ENCODE data around the gene POLDIP2. TPM values are rescaled to one million over a fixed set of nuclear protein-coding genes. Genes with fewer than 3 reads are reported as not detected.

Gene POLDIP2
- total RNA-seq, 3 donors from 2014 or later, result 71.7 to 82.4 (median 81.3) TPM

- peaks cover 11% of the 10 kb centered on the region for H3K36me3 ChIP-seq (ENCODE audit: low read depth)
Observed at GRCh38 chr17:28363776-28364650, 6.7 kb upstream of the POLDIP2 start.

GRCh38 chr17:28363186-28363585 is 5.9 kb upstream of the POLDIP2 start:
- H3K4me3 ChIP-seq, result no peak overlapping the region
- DNase-seq (no peak), ATAC-seq (no peak)
- intact Hi-C loops (cut with DNase I, micrococcal nuclease), result no loop called here
- H3K9me3 ChIP-seq, result no peaks in the 10 kb centered on the region
- H3K4me1 ChIP-seq (ENCODE audit: low read depth), result peaks cover 6% of the 10 kb centered on the region
- no peak for TF ChIP-seq CTCF (IDR thresholded peaks at IDR 0.05)
- peaks cover 11% of the 10 kb centered on the region for H3K36me3 ChIP-seq (ENCODE audit: low read depth)

More at GRCh38 chr17:28363776-28364650, 6.7 kb upstream of the POLDIP2 start:
- intact Hi-C loops (cut with DNase I, micrococcal nuclease), result no loop called here
- no peak for TF ChIP-seq CTCF (IDR thresholded peaks at IDR 0.05)
- H3K9me3 ChIP-seq, result no peaks in the 10 kb centered on the region
- H3K4me3 ChIP-seq, result no peak overlapping the region
- no peak for DNase-seq
- no peaks in the 10 kb centered on the region for H3K4me1 ChIP-seq (ENCODE audit: low read depth)
- no peak for ATAC-seq

GRCh38 chr17:28357901-28358197 is 522 bp upstream of the POLDIP2 start:
- ATAC-seq (no peak), DNase-seq (no peak)
- peak overlapping the region; percentile 72 for H3K4me3 ChIP-seq
- peaks cover 11% of the 10 kb centered on the region for H3K36me3 ChIP-seq (ENCODE audit: low read depth)
- intact Hi-C loops (cut with DNase I, micrococcal nuclease), result no loop called here
- H3K9me3 ChIP-seq, result no peaks in the 10 kb centered on the region
- TF ChIP-seq CTCF (IDR thresholded peaks at IDR 0.05), result no peak
- H3K4me1 ChIP-seq (ENCODE audit: low read depth), result peaks cover 17% of the 10 kb centered on the region

GRCh38 chr17:28350271-28350670 is 7.1 kb downstream of the POLDIP2 start:
- ATAC-seq, result no peak
- TF ChIP-seq CTCF (IDR thresholded peaks at IDR 0.05), result no peak
- intact Hi-C loops (cut with DNase I, micrococcal nuclease), result no loop called here
- no peak overlapping the region for H3K4me3 ChIP-seq
- DNase-seq, result no peak
- peaks cover 4% of the 10 kb centered on the region for H3K36me3 ChIP-seq (ENCODE audit: low read depth)
- H3K4me1 ChIP-seq (ENCODE audit: low read depth), result no peaks in the 10 kb centered on the region
- H3K9me3 ChIP-seq, result no peaks in the 10 kb centered on the region

- no peaks in the 10 kb centered on the region for H3K4me1 ChIP-seq (ENCODE audit: low read depth)
- ATAC-seq (no peak), DNase-seq (no peak)
- intact Hi-C loops (cut with DNase I, micrococcal nuclease), result no loop called here
- peaks cover 4% of the 10 kb centered on the region for H3K36me3 ChIP-seq (ENCODE audit: low read depth)
- no peaks in the 10 kb centered on the region for H3K9me3 ChIP-seq
- H3K4me3 ChIP-seq, result no peak overlapping the region
- no peak for TF ChIP-seq CTCF (IDR thresholded peaks at IDR 0.05)
Observed at GRCh38 chr17:28348979-28349378, 8.3 kb downstream of the POLDIP2 start.

Data from mucosa of descending colon (tissue), 3 donors.